ENCODE measurements around the gene BTRC. TPM values are rescaled to one million over a fixed set of nuclear protein-coding genes. Genes with fewer than 3 reads are reported as not detected.

Gene BTRC
- total RNA-seq, 1 donor from 2014 or later: 19.0 TPM

- intact Hi-C loops (cut with micrococcal nuclease): no loop called here
- H3K27me3 Mint-ChIP-seq: peaks cover 50% of the 10 kb centered on the region
- H3K27ac Mint-ChIP-seq: no peak overlapping the region
- H3K4me3 Mint-ChIP-seq: no peak overlapping the region
- H3K36me3 Mint-ChIP-seq (ENCODE audit: low read depth): no peaks in the 10 kb centered on the region
- peaks cover 17% of the 10 kb centered on the region for H3K4me1 Mint-ChIP-seq
- no peak for DNase-seq
- no peaks in the 10 kb centered on the region for H3K9me3 Mint-ChIP-seq
Observed at GRCh38 chr10:101565370-101565900, 211.5 kb downstream of the BTRC start.

- H3K27me3 Mint-ChIP-seq: peaks cover 50% of the 10 kb centered on the region
Observed at GRCh38 chr10:101565936-101566332, 212.0 kb downstream of the BTRC start.

GRCh38 chr10:101566333-101567164 is 212.6 kb downstream of the BTRC start:
- intact Hi-C loops (cut with micrococcal nuclease): no loop called here
- H3K36me3 Mint-ChIP-seq (ENCODE audit: low read depth): no peaks in the 10 kb centered on the region
- H3K27me3 Mint-ChIP-seq: peaks cover 50% of the 10 kb centered on the region
- peak overlapping the region; percentile 35 for H3K4me3 Mint-ChIP-seq
- H3K9me3 Mint-ChIP-seq: no peaks in the 10 kb centered on the region
- no peak for DNase-seq
- H3K4me1 Mint-ChIP-seq: peaks cover 17% of the 10 kb centered on the region
- no peak overlapping the region for H3K27ac Mint-ChIP-seq

More at GRCh38 chr10:101565936-101566332, 212.0 kb downstream of the BTRC start:
- intact Hi-C loops (cut with micrococcal nuclease): no loop called here
- Mint-ChIP-seq H3K4me3 (no peak overlapping the region), H3K27ac (no peak overlapping the region), H3K36me3 (ENCODE audit: low read depth) (no peaks in the 10 kb centered on the region), H3K9me3 (no peaks in the 10 kb centered on the region), H3K4me1 (peaks cover 17% of the 10 kb centered on the region)
- no peak for DNase-seq

- Mint-ChIP-seq H3K4me3 (peak overlapping the region; percentile 35), H3K27ac (no peak overlapping the region), H3K4me1 (peaks cover 17% of the 10 kb centered on the region), H3K36me3 (ENCODE audit: low read depth) (no peaks in the 10 kb centered on the region), H3K27me3 (peaks cover 50% of the 10 kb centered on the region), H3K9me3 (no peaks in the 10 kb centered on the region)
- intact Hi-C loops (cut with micrococcal nuclease): no loop called here
- no peak for DNase-seq
Observed at GRCh38 chr10:101567165-101568006, 213.4 kb downstream of the BTRC start.

GRCh38 chr10:101568054-101568745 is 214.2 kb downstream of the BTRC start:
- Mint-ChIP-seq H3K27me3 (peaks cover 50% of the 10 kb centered on the region), H3K27ac (no peak overlapping the region), H3K36me3 (ENCODE audit: low read depth) (no peaks in the 10 kb centered on the region), H3K4me3 (peak overlapping the region; percentile 14), H3K4me1 (peaks cover 17% of the 10 kb centered on the region), H3K9me3 (no peaks in the 10 kb centered on the region)
- intact Hi-C loops (cut with micrococcal nuclease): no loop called here
- DNase-seq: no peak

- H3K36me3 Mint-ChIP-seq (ENCODE audit: low read depth): no peaks in the 10 kb centered on the region
- intact Hi-C loops (cut with micrococcal nuclease): no loop called here
- peaks cover 48% of the 10 kb centered on the region for H3K27me3 Mint-ChIP-seq
- H3K27ac Mint-ChIP-seq: no peak overlapping the region
- H3K4me3 Mint-ChIP-seq: peak overlapping the region; percentile 79
- peaks cover 17% of the 10 kb centered on the region for H3K4me1 Mint-ChIP-seq
- no peaks in the 10 kb centered on the region for H3K9me3 Mint-ChIP-seq
- DNase-seq: no peak
Observed at GRCh38 chr10:101569323-101569621, 215.3 kb downstream of the BTRC start.

- peak overlapping the region; percentile 56 for H3K27ac Mint-ChIP-seq
Observed at GRCh38 chr10:101569622-101570427, 215.9 kb downstream of the BTRC start.

GRCh38 chr10:101570428-101571270 is 216.7 kb downstream of the BTRC start:
- no peaks in the 10 kb centered on the region for H3K9me3 Mint-ChIP-seq
- intact Hi-C loops (cut with micrococcal nuclease): loop anchor here (1.0 to 2.0 kb wide), 4 partner anchors 33 to 357 kb away; no protein-coding TSS in a partner anchor
- no peak for DNase-seq
- H3K27me3 Mint-ChIP-seq: peaks cover 38% of the 10 kb centered on the region
- no peaks in the 10 kb centered on the region for H3K36me3 Mint-ChIP-seq (ENCODE audit: low read depth)
- H3K4me1 Mint-ChIP-seq: peaks cover 17% of the 10 kb centered on the region
- no peak overlapping the region for H3K27ac Mint-ChIP-seq
- peak overlapping the region; percentile 79 for H3K4me3 Mint-ChIP-seq

More at GRCh38 chr10:101569622-101570427, 215.9 kb downstream of the BTRC start:
- Mint-ChIP-seq H3K9me3 (no peaks in the 10 kb centered on the region), H3K27me3 (peaks cover 46% of the 10 kb centered on the region), H3K36me3 (ENCODE audit: low read depth) (no peaks in the 10 kb centered on the region), H3K4me3 (peak overlapping the region; percentile 79), H3K4me1 (peaks cover 17% of the 10 kb centered on the region)
- intact Hi-C loops (cut with micrococcal nuclease): loop anchor here (1.0 to 2.0 kb wide), 4 partner anchors 33 to 357 kb away; no protein-coding TSS in a partner anchor
- DNase-seq: peak; percentile 93

GRCh38 chr10:101571271-101571925 is 217.4 kb downstream of the BTRC start:
- Mint-ChIP-seq H3K4me1 (peaks cover 15% of the 10 kb centered on the region), H3K9me3 (no peaks in the 10 kb centered on the region), H3K27me3 (peaks cover 31% of the 10 kb centered on the region), H3K27ac (no peak overlapping the region), H3K36me3 (ENCODE audit: low read depth) (no peaks in the 10 kb centered on the region), H3K4me3 (no peak overlapping the region)
- DNase-seq: no peak
- intact Hi-C loops (cut with micrococcal nuclease): loop anchor here (2.0 kb wide), 1 partner anchor 299 kb away; no protein-coding TSS in a partner anchor

- no peak overlapping the region for H3K27ac Mint-ChIP-seq
- H3K27me3 Mint-ChIP-seq: peaks cover 26% of the 10 kb centered on the region
- intact Hi-C loops (cut with micrococcal nuclease): no loop called here
- H3K4me1 Mint-ChIP-seq: peaks cover 12% of the 10 kb centered on the region
- no peak overlapping the region for H3K4me3 Mint-ChIP-seq
- no peaks in the 10 kb centered on the region for H3K9me3 Mint-ChIP-seq
- no peak for DNase-seq
- peaks cover 4% of the 10 kb centered on the region for H3K36me3 Mint-ChIP-seq (ENCODE audit: low read depth)
Observed at GRCh38 chr10:101572126-101572525, 218.2 kb downstream of the BTRC start.

- intact Hi-C loops (cut with micrococcal nuclease): no loop called here
- peaks cover 8% of the 10 kb centered on the region for H3K4me1 Mint-ChIP-seq
- DNase-seq: no peak
- no peak overlapping the region for H3K27ac Mint-ChIP-seq
- H3K36me3 Mint-ChIP-seq (ENCODE audit: low read depth): peaks cover 5% of the 10 kb centered on the region
- H3K27me3 Mint-ChIP-seq: peaks cover 20% of the 10 kb centered on the region
- H3K9me3 Mint-ChIP-seq: no peaks in the 10 kb centered on the region
- H3K4me3 Mint-ChIP-seq: no peak overlapping the region
Observed at GRCh38 chr10:101572785-101573184, 218.8 kb downstream of the BTRC start.
